T-helper 22 cell (primary cell): ENCODE results near the gene KIFBP.
A peak's percentile ranks its signal among the peaks of the same experiment; 100 is the strongest.
"Not testable (repeated sequence)": the region's sequence is repeated elsewhere in the genome, so short reads cannot be mapped to it uniquely, and the experiment has no call there.

Experiments
- DNase-seq: peaks from one replicate; pipeline ENCODE4 v3.0.0-alpha.2; 2020; ENCODE audit warnings: low read depth

KIFBP gene, protein sequence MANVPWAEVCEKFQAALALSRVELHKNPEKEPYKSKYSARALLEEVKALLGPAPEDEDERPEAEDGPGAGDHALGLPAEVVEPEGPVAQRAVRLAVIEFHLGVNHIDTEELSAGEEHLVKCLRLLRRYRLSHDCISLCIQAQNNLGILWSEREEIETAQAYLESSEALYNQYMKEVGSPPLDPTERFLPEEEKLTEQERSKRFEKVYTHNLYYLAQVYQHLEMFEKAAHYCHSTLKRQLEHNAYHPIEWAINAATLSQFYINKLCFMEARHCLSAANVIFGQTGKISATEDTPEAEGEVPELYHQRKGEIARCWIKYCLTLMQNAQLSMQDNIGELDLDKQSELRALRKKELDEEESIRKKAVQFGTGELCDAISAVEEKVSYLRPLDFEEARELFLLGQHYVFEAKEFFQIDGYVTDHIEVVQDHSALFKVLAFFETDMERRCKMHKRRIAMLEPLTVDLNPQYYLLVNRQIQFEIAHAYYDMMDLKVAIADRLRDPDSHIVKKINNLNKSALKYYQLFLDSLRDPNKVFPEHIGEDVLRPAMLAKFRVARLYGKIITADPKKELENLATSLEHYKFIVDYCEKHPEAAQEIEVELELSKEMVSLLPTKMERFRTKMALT

GRCh38 chr10:68988530-68989316 lies at the start of gene KIFBP:
Gene KIFBP (plus strand): TSS chr10:68988803. CDS start chr10:68988833, 30 bp downstream.
- DNase-seq = peak; percentile 81

DNA sequence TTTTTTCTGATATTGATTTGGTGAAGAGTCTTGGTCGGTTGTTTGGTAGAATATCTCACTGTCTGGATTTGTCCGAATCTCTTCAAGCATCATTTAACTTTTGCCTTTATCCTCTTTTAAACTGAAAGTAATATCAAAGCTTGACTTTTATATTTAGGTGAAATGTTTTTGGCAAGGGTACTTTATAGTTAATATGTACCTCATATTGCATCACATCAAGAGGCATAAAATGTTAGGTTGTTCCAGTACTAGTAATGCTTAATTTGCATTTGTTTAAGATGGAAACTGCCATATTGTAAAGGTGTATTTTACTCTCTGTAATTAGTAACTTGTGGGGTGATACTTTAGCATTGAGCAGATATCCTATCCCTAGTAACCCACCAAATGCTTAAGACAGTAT lies 49.7 kb upstream of the KIFBP start:
- no peak for DNase-seq

DNA sequence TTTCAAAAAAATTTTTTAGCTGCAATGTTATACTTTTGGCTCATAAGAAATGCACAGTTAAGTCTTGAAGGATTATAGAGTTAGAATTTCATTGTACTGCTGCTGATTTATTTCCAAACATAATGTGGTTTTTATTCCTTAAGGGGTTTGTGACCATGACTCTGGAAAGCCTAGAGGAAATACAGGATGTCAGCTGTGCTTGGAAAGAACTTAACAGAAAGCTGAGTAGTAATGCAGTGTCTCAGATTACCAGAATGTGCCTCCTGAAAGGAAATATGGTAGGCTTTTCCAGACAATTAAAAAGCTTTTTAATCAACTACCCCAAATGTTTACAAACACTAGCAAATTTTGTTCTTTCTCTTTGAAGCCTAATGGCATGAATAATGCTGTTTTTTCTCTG lies 47.7 kb upstream of the KIFBP start:
- DNase-seq = not testable (repeated sequence)

DNA sequence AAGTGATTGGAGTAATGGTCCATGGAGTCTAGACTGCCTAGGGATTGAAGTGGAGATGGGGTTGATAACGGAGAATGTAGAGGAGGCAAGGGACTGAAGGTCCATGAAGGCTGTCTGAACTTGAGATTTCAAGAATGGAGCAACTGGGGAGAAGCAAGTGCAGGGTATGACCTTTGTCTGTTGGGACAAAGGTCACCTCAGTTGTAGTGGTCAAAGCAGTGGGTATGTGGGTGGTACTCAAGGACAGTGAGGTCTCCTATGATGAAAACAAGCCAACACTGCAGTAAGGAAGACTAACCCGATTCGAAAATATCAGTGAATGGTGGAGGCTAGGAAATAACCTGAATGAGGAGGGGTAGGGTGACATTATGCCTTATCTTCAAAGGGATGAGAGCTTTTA lies 38.0 kb upstream of the KIFBP start:
- no peak for DNase-seq

DNA sequence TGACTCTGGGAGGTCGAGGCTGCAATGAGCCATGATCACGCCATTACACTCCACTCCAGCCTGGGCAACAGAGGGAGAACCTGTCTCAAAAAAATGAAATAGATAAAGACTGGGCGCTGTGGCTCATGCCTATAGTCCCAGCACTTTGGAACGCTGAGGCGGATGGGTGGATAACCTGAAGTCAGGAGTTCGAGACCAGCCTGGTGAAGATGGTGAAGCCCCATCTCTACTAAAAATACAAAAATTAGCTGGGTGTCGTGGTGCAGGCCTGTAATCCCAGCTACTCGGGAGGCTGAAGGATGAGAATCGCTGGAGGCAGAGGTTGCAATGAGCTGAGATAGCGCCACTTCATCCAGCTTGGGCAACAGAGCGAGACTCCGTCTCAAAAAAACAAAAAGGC lies 33.7 kb upstream of the KIFBP start:
- no peak for DNase-seq

GRCh38 chr10:68955355-68955831 lies 33.2 kb upstream of the KIFBP start:
- no peak for DNase-seq

- peak; percentile 85 for DNase-seq
Observed at GRCh38 chr10:68955832-68956532, 32.6 kb upstream of the KIFBP start, which contains the start of gene DDX21. Gene DDX21 (plus strand): TSS chr10:68956170. CDS start chr10:68956226, 56 bp downstream.

DNA sequence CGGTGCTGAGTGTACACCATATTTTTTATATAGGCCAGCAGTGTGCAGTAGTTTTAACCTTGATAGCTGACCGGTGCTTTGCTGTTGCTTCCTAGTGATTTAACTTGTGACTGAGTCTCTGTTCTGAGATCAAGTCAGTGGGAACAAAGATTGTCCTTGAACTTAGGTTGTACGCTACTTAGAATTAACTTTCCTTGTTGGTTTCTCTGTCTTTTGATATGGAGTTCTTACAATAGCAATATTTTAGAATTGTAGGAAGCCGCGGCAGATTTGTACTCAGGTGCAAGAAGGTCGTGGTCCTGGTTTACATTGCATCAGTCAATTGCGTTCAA lies 31.4 kb upstream of the KIFBP start:
- DNase-seq = no peak

- no peak for DNase-seq
Observed at GRCh38 chr10:68957654-68958053, 30.9 kb upstream of the KIFBP start.

DNA sequence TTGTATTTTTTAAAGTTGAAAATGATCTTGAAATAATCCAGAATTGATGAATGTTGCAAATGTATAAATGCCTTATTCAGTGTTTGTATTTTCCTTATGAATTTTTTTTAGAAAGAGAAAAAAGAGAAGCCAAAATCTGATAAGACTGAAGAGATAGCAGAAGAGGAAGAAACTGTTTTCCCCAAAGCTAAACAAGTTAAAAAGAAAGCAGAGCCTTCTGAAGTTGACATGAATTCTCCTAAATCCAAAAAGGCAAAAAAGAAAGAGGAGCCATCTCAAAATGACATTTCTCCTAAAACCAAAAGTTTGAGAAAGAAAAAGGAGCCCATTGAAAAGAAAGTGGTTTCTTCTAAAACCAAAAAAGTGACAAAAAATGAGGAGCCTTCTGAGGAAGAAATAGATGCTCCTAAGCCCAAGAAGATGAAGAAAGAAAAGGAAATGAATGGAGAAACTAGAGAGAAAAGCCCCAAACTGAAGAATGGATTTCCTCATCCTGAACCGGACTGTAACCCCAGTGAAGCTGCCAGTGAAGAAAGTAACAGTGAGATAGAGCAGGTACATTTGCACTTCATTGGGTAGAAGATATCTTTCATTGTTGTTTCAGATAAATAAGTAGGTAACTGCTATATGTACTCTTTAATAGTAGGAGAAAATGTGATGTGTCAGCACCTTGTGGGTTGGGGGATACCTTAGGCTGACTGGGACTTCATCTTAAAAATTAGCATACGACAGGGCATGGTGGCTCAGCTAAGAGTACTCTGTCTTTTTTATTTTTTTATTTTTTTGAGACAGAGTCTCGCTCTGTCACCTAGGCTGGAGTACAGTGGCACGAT lies 28.7 kb upstream of the KIFBP start:
- no peak for DNase-seq

GRCh38 chr10:68963151-68963550 lies 25.5 kb upstream of the KIFBP start:
- DNase-seq = no peak

GRCh38 chr10:68973975-68974374 lies 14.6 kb upstream of the KIFBP start:
- no peak for DNase-seq

- not testable (repeated sequence) for DNase-seq
Observed at GRCh38 chr10:68975936-68976473, 12.6 kb upstream of the KIFBP start.

DNA sequence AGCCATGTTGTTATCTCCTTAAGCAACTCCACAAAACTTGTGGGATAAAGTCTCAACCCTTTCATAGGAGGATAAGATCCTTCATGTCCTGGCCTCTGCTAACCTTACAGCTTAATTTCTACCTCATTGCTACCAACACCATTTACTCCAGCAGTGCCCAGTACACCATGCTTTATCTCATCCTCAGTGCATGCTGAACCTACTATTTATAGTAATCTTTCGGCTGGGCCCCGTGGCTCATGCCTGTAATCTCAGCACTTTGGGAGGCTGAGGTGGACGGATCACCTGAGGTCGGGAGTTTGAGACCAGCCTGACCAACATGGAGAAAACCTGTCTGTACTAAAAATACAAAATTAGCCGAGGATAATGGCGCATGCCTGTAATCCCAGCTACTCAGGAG lies 8.9 kb upstream of the KIFBP start:
- DNase-seq = not testable (repeated sequence)

DNA sequence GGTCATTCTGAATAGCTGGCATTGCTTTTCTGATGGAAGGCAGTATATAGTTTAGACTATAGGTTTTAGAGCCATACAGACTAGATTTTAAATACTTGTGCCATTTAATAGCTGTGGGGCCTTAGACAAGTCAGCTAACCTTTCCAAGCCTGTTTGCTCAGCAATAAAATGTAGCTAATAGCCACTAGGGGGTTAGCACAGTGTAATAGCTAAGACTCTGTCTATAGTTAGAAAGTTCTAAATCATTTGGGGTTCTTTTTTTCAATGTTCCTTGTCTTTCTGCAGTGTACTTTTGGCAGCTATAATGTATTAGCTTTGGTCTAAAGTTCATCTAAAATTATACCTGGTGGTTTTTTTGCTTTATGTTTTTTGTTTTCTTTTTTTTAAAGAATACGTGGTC lies 7.5 kb upstream of the KIFBP start:
- no peak for DNase-seq

- no peak for DNase-seq
Observed at GRCh38 chr10:68982389-68982788, 6.2 kb upstream of the KIFBP start.

GRCh38 chr10:68987611-68988010 lies 992 bp upstream of the KIFBP start:
- DNase-seq = no peak

DNA sequence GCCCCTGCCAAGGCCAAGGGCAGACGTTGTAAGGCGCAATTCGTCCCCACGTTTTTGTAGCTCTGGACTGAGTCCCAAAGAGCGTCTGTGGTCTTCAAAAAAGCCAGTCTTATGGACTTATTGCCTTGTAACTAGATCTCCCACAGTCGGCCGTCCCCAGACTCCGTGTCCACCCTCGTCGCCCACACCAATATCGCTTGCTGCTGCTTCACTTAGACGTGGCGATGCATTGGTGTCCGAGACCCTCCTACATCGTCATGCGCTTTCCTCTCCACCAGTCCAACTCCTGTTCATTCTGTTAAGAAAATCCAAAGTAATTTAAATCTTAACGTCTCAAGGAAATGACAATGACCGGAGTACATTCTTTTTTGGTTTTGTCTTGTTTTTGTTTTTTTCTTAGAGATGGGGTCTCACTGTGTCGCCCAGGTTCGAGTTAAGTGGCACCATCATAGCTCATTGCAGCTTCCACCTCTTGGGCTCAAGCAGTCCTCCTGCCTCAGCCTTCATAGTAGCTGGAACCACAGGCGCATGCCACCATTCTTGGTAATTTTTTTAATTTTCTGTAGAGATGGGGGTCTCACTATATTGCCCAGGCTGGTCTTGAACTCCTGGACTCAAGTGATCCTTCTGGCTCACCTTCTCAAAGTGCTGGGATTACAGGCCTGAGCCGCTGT lies 851 bp downstream of the KIFBP start:
- no peak for DNase-seq

- no peak for DNase-seq
Observed at GRCh38 chr10:68992636-68993440, 4.2 kb downstream of the KIFBP start.
